K562 (cell line): ENCODE data around the gene EIF3K. TPM values are rescaled to one million over a fixed set of nuclear protein-coding genes. Genes with fewer than 3 reads are reported as not detected.

Source experiments
- ATF1 ChIP-seq, 2 experiments: fragments of 450-650 bp in 1 of 2; IDR thresholded peaks; 2 replicates each; pipeline ENCODE4 v1.6.1; 2016; ENCODE audit warnings: missing compliant biosample characterization in 1 of 2, missing genetic modification characterization in 1 of 2
- C11orf30 ChIP-seq: fragments of 450-650 bp; IDR thresholded peaks from 2 replicates; pipeline ENCODE4 v1.6.1; 2016; ENCODE audit warnings: low read depth, mild to moderate bottlenecking
- MTA3 ChIP-seq: fragments of 450-650 bp; formaldehyde crosslinking; IDR thresholded peaks from 2 replicates; pipeline ENCODE4 v1.6.1; 2017; ENCODE audit warnings: mild to moderate bottlenecking, borderline replicate concordance
- MXI1 ChIP-seq: IDR thresholded peaks from 2 replicates; pipeline ENCODE4 v1.6.1; 2011; ENCODE audit warnings: low read depth, mild to moderate bottlenecking, improper control_type of control experiment, low read length
- NCOA6 ChIP-seq: fragments of 450-650 bp; IDR thresholded peaks from 2 replicates; pipeline ENCODE4 v1.6.1; 2017; ENCODE audit warnings: mild to moderate bottlenecking
- PTBP1 ChIP-seq: fragments of 200-400 bp; formaldehyde crosslinking; IDR thresholded peaks from 2 replicates; pipeline ENCODE4 v1.6.1; 2017; ENCODE audit warnings: low read depth, low read length
- TAF15 ChIP-seq: fragments of 200-400 bp; formaldehyde crosslinking; IDR thresholded peaks from 2 replicates; pipeline ENCODE4 v1.6.1; 2017; ENCODE audit warnings: mild to moderate bottlenecking, low read depth, low read length, moderate library complexity
- ZBTB11 ChIP-seq, 3 experiments: fragments of 200-800 bp in 1 of 3; fragments of 250-450 bp in 1 of 3; fragments of 450-650 bp in 1 of 3; sonication (Bioruptor Pico) in 1 of 3; sonication (Bioruptor generic) in 1 of 3; formaldehyde crosslinking in 1 of 3; IDR thresholded peaks; 2 replicates each; pipeline versions ENCODE4 v1.6.1 to v1.8.0; 2016 to 2022; ENCODE audit warnings: mild to moderate bottlenecking in 2 of 3, missing genetic modification characterization in 2 of 3, missing compliant biosample characterization in 1 of 3, moderate library complexity in 1 of 3
- ZFX ChIP-seq: sonication (generic); formaldehyde crosslinking; IDR thresholded peaks from 2 replicates; pipeline ENCODE4 v1.8.0; 2022; ENCODE audit warnings: mild to moderate bottlenecking, missing genetic modification reagents, moderate library complexity
- ZNF175 ChIP-seq: fragments of 200-800 bp; sonication (Bioruptor generic); IDR thresholded peaks from 2 replicates; pipeline ENCODE4 v1.6.1; 2016; ENCODE audit warnings: low read depth, mild to moderate bottlenecking, missing genetic modification characterization, missing compliant biosample characterization
- ZNF584 ChIP-seq: fragments of 200-800 bp; sonication (Bioruptor generic); IDR thresholded peaks from 2 replicates; pipeline ENCODE4 v1.6.1; 2016; ENCODE audit warnings: low read depth, mild to moderate bottlenecking, missing genetic modification characterization, missing compliant biosample characterization
- ZNF589 ChIP-seq: fragments of 200-800 bp; sonication (Bioruptor generic); IDR thresholded peaks from 2 replicates; pipeline ENCODE4 v1.6.1; 2016; ENCODE audit warnings: low read depth, missing genetic modification characterization, missing compliant biosample characterization
- polyA plus RNA-seq, 8 experiments: library from polyadenylated mRNA; depleted of rRNA in 4 of 8; stranded (reverse) in 5 of 8; unstranded in 3 of 8; fragments of >200 nt; fragmentation: Nextera tagmentation in 2 of 8; fragmentation: Illumina TruSeq in 1 of 8; extraction: Ambion mirVana in 2 of 8; extraction: Trizol in 1 of 8; gene quantifications; 2 replicates each; pipeline versions ENCODE4 v1.2.1 to v1.2.3, GENCODE V29; 2011 to 2014; ENCODE audit warnings: inconsistent platforms in 1 of 8, missing spikeins in 1 of 8
- total RNA-seq, 7 experiments: library from RNA; depleted of rRNA in 6 of 7; stranded (reverse); fragments of >200 nt in 6 of 7; fragmentation: Illumina TruSeq in 2 of 7; extraction: Trizol in 2 of 7; gene quantifications; 2 replicates each; pipeline versions ENCODE4 v1.2.1 to v1.2.3, GENCODE V29; 2011 to 2021; ENCODE audit warnings: low replicate concordance in 1 of 7
- TF ChIP-seq, protein P1 (sequence below): sonication (generic); formaldehyde crosslinking; IDR thresholded peaks from 2 replicates; pipeline ENCODE4 v1.4.0; 2020; ENCODE audit warnings: mild to moderate bottlenecking, missing genetic modification reagents
- TF ChIP-seq, protein P2 (sequence below), 2 experiments: IDR thresholded peaks; 2 replicates each; pipeline ENCODE4 v1.6.1; 2011; ENCODE audit warnings: borderline replicate concordance in 1 of 2, control low read depth in 1 of 2, low read depth in 1 of 2, low read length in 1 of 2, mild to moderate bottlenecking in 1 of 2, mixed read lengths in 1 of 2, moderate library complexity in 1 of 2; ENCODE audit not compliant: insufficient read depth in 1 of 2, insufficient read length in 1 of 2, poor library complexity in 1 of 2, severe bottlenecking in 1 of 2; ENCODE audit errors: extremely low read depth in 1 of 2
- TF ChIP-seq, protein P3 (sequence below): fragments of 450-650 bp; IDR thresholded peaks from 2 replicates; pipeline ENCODE4 v1.6.1; 2016; ENCODE audit warnings: antibody characterized with exemption

EIF3K gene
- total and polyA plus RNA-seq, 9 of the 15 experiments (the other 6 are each of a cell fraction or from before 2014, with no cell fraction given) = 387 to 1,827 (median 733) TPM

GRCh38 chr19:38674388-38675171, 55.6 kb downstream of the EIF3K start (continued):
- TF ChIP-seq, protein P1, sequence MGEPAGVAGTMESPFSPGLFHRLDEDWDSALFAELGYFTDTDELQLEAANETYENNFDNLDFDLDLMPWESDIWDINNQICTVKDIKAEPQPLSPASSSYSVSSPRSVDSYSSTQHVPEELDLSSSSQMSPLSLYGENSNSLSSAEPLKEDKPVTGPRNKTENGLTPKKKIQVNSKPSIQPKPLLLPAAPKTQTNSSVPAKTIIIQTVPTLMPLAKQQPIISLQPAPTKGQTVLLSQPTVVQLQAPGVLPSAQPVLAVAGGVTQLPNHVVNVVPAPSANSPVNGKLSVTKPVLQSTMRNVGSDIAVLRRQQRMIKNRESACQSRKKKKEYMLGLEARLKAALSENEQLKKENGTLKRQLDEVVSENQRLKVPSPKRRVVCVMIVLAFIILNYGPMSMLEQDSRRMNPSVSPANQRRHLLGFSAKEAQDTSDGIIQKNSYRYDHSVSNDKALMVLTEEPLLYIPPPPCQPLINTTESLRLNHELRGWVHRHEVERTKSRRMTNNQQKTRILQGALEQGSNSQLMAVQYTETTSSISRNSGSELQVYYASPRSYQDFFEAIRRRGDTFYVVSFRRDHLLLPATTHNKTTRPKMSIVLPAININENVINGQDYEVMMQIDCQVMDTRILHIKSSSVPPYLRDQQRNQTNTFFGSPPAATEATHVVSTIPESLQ (CRISPR knock-in tag) = 0 out of 2 replicates have a peak, but pooled peaks have one; percentile 28
- TF ChIP-seq MXI1 = 0 out of 2 replicates have a peak, but pooled peaks have one; percentile 4
- TF ChIP-seq ZNF175 (CRISPR knock-in tag) = peak; percentile 66; the same call in 1 of the 2 replicates
- no peak for TF ChIP-seq ZFX
- TF ChIP-seq ZBTB11 (CRISPR knock-in tag; IDR thresholded peaks at IDR 0.05) = peak in 1 of 3 experiments; percentile 57; a peak in 1 of 6 replicates
- TF ChIP-seq PTBP1 = no peak
- peak; percentile 70; the same call in 1 of the 2 replicates for TF ChIP-seq ZNF589
- TF ChIP-seq, protein P2, sequence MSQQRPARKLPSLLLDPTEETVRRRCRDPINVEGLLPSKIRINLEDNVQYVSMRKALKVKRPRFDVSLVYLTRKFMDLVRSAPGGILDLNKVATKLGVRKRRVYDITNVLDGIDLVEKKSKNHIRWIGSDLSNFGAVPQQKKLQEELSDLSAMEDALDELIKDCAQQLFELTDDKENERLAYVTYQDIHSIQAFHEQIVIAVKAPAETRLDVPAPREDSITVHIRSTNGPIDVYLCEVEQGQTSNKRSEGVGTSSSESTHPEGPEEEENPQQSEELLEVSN (IDR thresholded peaks at IDR 0.05; ENCODE audit: borderline replicate concordance in 1 of 2, extremely low read depth in 1 of 2, insufficient read depth in 1 of 2, insufficient read length in 1 of 2, low read depth in 1 of 2, low read length in 1 of 2, poor library complexity in 1 of 2, severe bottlenecking in 1 of 2) = peak in 1 of 2 experiments; percentile 38
- TF ChIP-seq, protein P3, sequence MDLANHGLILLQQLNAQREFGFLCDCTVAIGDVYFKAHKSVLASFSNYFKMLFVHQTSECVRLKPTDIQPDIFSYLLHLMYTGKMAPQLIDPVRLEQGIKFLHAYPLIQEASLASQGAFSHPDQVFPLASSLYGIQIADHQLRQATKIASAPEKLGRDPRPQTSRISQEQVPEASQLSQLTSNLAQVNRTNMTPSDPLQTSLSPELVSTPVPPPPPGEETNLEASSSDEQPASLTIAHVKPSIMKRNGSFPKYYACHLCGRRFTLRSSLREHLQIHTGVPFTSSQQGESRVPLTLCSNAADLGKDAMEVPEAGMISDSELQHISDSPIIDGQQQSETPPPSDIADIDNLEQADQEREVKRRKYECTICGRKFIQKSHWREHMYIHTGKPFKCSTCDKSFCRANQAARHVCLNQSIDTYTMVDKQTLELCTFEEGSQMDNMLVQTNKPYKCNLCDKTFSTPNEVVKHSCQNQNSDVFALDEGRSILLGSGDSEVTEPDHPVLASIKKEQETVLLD = 0 out of 2 replicates have a peak, but pooled peaks have one; percentile 26
- no peak for TF ChIP-seq ATF1 (CRISPR knock-in tag; IDR thresholded peaks at IDR 0.05)
- TF ChIP-seq ATF1 (tag; IDR thresholded peaks at IDR 0.05) = peak; percentile 78
- no peak for TF ChIP-seq NCOA6
- TF ChIP-seq MTA3 = no peak
- peak; percentile 38; the same call in 1 of the 2 replicates for TF ChIP-seq ZNF584 (CRISPR knock-in tag)
- TF ChIP-seq TAF15 = no peak
- peak; percentile 76 for TF ChIP-seq C11orf30
